GM10248 (cell line): ENCODE measurements around the gene HORMAD2.
"Not testable (repeated sequence)": the region's sequence is repeated elsewhere in the genome, so short reads cannot be mapped to it uniquely, and the experiment has no call there.

Experiments
- CTCF ChIA-PET: fragments of 300-600 bp; sonication (Branson Sonifier 250); formaldehyde crosslinking; extraction: SDS; loops from one replicate; lab custom pipeline; 2021; ENCODE audit warnings: antibody characterized with exemption; lab: Yijun Ruan, JAX
- POLR2A ChIA-PET: fragments of 350-650 bp; sonication (Branson Sonifier 250); formaldehyde crosslinking; extraction: SDS; loops from one replicate; lab custom pipeline; 2020; ENCODE audit warnings: antibody characterized with exemption; lab: Yijun Ruan, JAX
- DNase-seq: peaks from one replicate; pipeline ENCODE4 v3.0.0; 2012; ENCODE audit errors: extremely low spot score
- TF ChIP-seq, protein P1 (sequence below): IDR thresholded peaks from 2 replicates; pipeline ENCODE4 v1.5.1; 2012; ENCODE audit warnings: mild to moderate bottlenecking, low read depth; ENCODE audit errors: extremely low read depth, missing control alignments, control extremely low read depth

Gene HORMAD2

GRCh38 chr22:30196141-30196879 is 116.0 kb downstream of the HORMAD2 start:
- peak; percentile 55 for DNase-seq
- TF ChIP-seq, protein P1, sequence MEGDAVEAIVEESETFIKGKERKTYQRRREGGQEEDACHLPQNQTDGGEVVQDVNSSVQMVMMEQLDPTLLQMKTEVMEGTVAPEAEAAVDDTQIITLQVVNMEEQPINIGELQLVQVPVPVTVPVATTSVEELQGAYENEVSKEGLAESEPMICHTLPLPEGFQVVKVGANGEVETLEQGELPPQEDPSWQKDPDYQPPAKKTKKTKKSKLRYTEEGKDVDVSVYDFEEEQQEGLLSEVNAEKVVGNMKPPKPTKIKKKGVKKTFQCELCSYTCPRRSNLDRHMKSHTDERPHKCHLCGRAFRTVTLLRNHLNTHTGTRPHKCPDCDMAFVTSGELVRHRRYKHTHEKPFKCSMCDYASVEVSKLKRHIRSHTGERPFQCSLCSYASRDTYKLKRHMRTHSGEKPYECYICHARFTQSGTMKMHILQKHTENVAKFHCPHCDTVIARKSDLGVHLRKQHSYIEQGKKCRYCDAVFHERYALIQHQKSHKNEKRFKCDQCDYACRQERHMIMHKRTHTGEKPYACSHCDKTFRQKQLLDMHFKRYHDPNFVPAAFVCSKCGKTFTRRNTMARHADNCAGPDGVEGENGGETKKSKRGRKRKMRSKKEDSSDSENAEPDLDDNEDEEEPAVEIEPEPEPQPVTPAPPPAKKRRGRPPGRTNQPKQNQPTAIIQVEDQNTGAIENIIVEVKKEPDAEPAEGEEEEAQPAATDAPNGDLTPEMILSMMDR = no peak
- CTCF ChIA-PET = interaction anchor here (0.7 to 1.4 kb wide), 5 partner anchors 9 to 564 kb away, joined by 3 read pairs; no protein-coding TSS in a partner anchor
- POLR2A ChIA-PET = no interaction called here

DNA sequence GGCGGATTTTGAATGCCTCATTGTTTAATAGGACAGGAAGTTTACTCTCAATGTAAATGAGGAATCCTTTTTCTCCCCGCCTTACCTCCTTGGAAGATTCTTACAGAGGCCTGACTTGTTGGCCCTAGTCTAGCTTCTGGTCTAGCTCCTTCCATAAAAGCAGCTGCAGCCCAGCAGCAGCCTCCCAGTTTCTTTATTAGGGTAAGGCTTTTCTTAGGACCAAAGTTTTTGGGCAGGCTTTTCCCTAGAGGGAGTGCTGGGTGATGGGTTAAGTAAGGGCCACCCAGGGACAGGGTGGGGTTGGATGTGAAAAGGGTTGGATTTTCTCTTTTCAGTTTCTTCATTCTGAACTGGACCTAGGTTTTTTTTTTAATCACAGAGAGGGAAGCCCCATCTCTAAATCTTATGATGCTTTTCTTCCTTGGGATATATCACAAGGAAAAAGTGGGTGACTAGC is 116.6 kb downstream of the HORMAD2 start:
- CTCF ChIA-PET = interaction anchor here (1.0 to 1.4 kb wide), 4 partner anchors 21 to 565 kb away, joined by 3 read pairs; no protein-coding TSS in a partner anchor
- POLR2A ChIA-PET = no interaction called here
- TF ChIP-seq, protein P1 = no peak
- no peak for DNase-seq

- POLR2A ChIA-PET = no interaction called here
- CTCF ChIA-PET = interaction anchor here (1.4 kb wide), 1 partner anchor 58 kb away, joined by 3 read pairs; no protein-coding TSS in a partner anchor
- no peak for DNase-seq
- TF ChIP-seq, protein P1 = no peak
Observed at GRCh38 chr22:30197389-30197788, 117.1 kb downstream of the HORMAD2 start.

DNA sequence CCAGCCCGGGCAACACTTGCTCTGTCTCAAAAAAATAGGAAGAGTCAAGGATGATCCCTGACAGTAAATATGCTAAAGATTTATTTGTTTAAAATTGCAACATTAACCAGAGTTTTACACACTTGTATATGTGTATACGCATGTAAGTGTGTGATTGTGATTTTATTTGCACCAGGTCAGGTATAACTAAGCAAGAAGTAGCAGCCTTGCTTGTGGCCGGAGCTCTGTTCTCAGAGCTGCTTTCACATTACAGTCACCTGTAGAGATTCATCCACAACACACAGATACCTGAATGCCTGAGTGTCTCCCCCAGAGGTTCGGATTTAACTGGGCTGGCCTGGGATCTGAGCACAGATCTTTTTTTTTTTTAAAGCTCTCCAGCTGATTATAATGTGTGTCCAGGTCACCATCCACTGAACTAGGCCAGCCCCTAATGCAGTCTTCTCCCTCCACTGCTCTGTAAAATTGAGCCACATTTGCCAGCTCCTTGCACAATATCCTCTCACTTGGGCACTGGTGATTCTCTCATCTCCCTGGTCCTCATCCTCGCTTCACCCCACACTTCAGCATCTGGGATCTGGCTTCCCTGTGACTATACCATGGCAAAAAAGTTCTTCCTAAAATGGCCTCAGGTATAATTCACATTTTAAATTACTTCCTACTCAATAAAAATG is 118.0 kb downstream of the HORMAD2 start:
- TF ChIP-seq, protein P1 = no peak
- CTCF ChIA-PET = no interaction called here
- POLR2A ChIA-PET = no interaction called here

DNA sequence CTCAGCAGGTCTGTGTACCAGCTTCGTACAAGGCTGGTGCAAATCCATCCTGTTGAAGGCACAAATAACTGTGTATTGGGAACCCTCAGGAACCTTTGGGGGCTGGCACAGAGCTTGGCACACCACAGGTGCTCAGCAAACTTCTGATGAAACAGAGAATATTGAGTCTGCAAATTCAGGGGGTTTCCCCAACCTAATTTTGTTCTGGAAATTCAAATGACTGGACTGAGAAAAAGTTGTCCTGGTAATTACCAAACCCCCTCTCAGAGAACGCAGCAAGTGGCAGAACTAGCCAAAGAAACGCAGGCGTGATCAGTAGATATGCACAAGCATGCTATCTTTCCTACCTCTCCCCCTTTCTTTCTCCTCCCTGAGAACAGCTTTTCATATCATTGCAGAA is 118.7 kb downstream of the HORMAD2 start:
- TF ChIP-seq, protein P1 = no peak
- CTCF ChIA-PET = interaction anchor here (1.3 to 1.4 kb wide), 3 partner anchors 8 to 91 kb away, joined by 3 to 4 read pairs (median 4); no protein-coding TSS in a partner anchor
- peak; percentile 16 for DNase-seq
- POLR2A ChIA-PET = no interaction called here

More for the DNA sequence above, 118.0 kb downstream of the HORMAD2 start:
- no peak for DNase-seq

DNA sequence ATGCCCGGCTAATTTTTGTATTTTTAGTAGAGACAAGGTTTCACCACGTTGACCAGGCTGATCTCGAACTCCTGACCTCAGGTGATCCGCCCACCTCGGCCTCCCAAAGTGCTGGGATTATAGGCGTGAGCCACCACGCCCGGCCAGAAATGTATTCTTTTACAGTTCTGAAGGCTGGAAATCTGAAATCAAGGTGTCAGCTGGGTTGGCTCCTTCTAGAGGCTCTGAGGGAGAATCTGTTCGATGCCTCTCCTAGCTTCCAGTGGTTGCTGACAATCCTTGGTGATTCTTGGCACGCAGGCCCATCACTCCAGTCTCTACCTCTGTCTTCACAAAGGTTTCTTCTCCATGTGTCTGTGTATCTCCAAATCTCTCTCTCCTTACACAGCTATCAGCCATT is 120.6 kb downstream of the HORMAD2 start:
- POLR2A ChIA-PET, DNase-seq: not testable (repeated sequence)
- CTCF ChIA-PET = interaction anchor here (1.8 kb wide), 1 partner anchor 87 kb away, joined by 5 read pairs; no protein-coding TSS in a partner anchor
